ENCODE measurements around the gene THADA. TPM values are rescaled to one million over a fixed set of nuclear protein-coding genes. Genes with fewer than 3 reads are reported as not detected.

THADA gene
- total RNA-seq, 2 experiments from 2014 or later: 32.0 to 32.1 TPM

DNA sequence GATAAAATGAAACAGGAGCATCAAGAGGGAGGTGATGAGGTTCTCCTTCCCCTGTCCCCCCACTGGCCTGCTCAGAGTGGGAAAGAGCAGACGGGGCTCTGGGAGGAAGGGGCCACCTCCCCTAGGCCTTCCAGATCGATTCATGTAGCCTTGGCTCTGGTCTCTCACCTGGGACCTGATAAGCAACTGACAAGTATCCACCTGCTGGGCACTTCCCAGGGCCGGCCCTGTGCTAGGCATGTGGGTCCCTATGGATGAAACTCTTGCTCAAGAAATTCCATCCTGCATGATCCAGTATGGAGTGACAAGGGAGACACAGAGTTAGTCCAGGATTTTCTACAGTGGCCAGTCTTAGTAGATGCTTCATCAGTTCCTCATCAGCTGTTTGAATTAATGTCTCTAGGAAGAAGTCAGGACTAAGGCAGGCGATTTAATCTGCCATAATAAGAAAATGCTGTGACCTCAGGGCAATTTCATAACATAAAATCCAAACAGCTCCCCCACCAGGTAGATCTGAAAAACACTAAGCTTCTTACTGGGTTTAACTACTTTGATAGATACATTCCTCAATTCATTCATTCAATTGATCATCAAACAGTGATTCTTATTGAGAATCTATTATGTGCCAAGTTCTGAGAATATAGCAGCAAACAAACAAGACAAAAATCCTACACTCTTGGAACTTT, 324.8 kb downstream of the THADA start:
- Mint-ChIP-seq H3K36me3 (peaks cover 3% of the 10 kb centered on the region), H3K27ac (no peak overlapping the region), H3K27me3 (no peaks in the 10 kb centered on the region), H3K4me3 (no peak overlapping the region), H3K4me1 (peaks cover 19% of the 10 kb centered on the region), H3K9me3 (ENCODE audit: low read depth) (no peaks in the 10 kb centered on the region)
- ATAC-seq (no peak), DNase-seq (no peak)
- CTCF ChIA-PET: interaction anchor here (0.7 to 1.3 kb wide), 4 partner anchors 28 to 327 kb away, joined by 3 to 7 read pairs (median 4); no protein-coding TSS in a partner anchor

DNA sequence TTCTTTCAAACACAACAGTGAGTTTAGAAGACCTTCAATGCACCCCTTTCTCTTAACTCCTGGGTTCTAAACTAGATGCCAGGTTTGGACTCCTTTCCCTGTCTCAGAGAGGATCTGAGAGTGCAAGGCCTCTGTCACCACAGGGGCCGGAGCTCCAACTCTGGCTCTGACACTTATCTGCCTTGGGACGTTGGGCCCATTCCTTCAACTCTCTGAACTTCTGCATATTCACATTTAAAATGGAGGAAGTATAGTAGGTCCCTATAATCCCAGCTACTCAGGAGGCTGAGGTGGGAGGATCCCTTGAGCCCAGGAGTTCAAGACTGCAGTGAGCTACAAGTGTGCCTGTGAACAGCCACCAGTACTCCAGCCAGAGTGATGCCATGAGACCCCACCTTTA, 325.4 kb downstream of the THADA start:
- ATAC-seq (no peak), DNase-seq (no peak)
- H3K27ac Mint-ChIP-seq: peak overlapping the region; percentile 46
- no peaks in the 10 kb centered on the region for H3K27me3 Mint-ChIP-seq
- no peaks in the 10 kb centered on the region for H3K9me3 Mint-ChIP-seq (ENCODE audit: low read depth)
- H3K4me1 Mint-ChIP-seq: peaks cover 19% of the 10 kb centered on the region
- H3K4me3 Mint-ChIP-seq: no peak overlapping the region
- CTCF ChIA-PET: interaction anchor here (0.6 to 1.0 kb wide), 2 partner anchors 28 to 548 kb away, joined by 3 read pairs; no protein-coding TSS in a partner anchor
- H3K36me3 Mint-ChIP-seq: peaks cover 3% of the 10 kb centered on the region

GRCh38 chr2:43269706-43270105, 326.1 kb downstream of the THADA start:
- Mint-ChIP-seq H3K36me3 (peaks cover 3% of the 10 kb centered on the region), H3K27me3 (no peaks in the 10 kb centered on the region), H3K9me3 (ENCODE audit: low read depth) (no peaks in the 10 kb centered on the region), H3K4me3 (no peak overlapping the region), H3K4me1 (peaks cover 19% of the 10 kb centered on the region), H3K27ac (no peak overlapping the region)
- DNase-seq (no peak), ATAC-seq (no peak)
- CTCF ChIA-PET: no interaction called here

DNA sequence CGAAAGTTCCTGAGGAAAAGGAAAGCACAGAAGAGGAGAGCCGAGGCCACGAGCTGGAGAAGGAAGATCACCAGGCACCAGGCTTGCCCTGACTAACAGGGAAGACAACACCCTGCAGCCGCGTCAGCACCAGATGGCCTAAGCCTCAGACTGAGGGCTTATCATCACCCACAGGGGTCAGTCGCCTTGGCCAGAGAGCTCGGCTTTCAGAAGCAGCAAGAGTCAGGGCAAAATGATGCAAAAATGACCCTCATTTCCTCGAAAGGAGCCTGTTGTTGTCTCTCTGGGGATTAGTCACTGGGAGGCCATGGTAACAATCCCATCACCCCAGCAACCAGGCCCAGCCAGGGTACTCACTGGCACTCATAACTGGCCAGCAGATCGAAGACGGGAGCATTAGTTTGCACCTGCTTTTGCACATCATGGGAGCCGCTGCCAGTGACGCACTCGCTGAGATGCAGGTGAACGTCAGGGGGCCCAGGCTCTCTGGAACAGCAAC, 326.7 kb downstream of the THADA start:
- H3K4me3 Mint-ChIP-seq: no peak overlapping the region
- peaks cover 19% of the 10 kb centered on the region for H3K4me1 Mint-ChIP-seq
- ATAC-seq: no peak
- no peaks in the 10 kb centered on the region for H3K27me3 Mint-ChIP-seq
- DNase-seq: no peak
- CTCF ChIA-PET: no interaction called here
- peaks cover 3% of the 10 kb centered on the region for H3K36me3 Mint-ChIP-seq
- no peak overlapping the region for H3K27ac Mint-ChIP-seq
- H3K9me3 Mint-ChIP-seq (ENCODE audit: low read depth): no peaks in the 10 kb centered on the region

GRCh38 chr2:43268066-43268953, 327.5 kb downstream of the THADA start:
- Mint-ChIP-seq H3K4me3 (no peak overlapping the region), H3K9me3 (ENCODE audit: low read depth) (no peaks in the 10 kb centered on the region), H3K4me1 (peaks cover 12% of the 10 kb centered on the region), H3K27me3 (no peaks in the 10 kb centered on the region), H3K36me3 (peaks cover 3% of the 10 kb centered on the region), H3K27ac (no peak overlapping the region)
- DNase-seq (no peak), ATAC-seq (no peak)
- CTCF ChIA-PET: no interaction called here

GRCh38 chr2:43267381-43267780, 328.5 kb downstream of the THADA start:
- Mint-ChIP-seq H3K4me1 (peaks cover 11% of the 10 kb centered on the region), H3K27me3 (no peaks in the 10 kb centered on the region), H3K9me3 (ENCODE audit: low read depth) (no peaks in the 10 kb centered on the region), H3K36me3 (peaks cover 3% of the 10 kb centered on the region), H3K4me3 (no peak overlapping the region), H3K27ac (no peak overlapping the region)
- DNase-seq (no peak), ATAC-seq (no peak)
- CTCF ChIA-PET: no interaction called here

DNA sequence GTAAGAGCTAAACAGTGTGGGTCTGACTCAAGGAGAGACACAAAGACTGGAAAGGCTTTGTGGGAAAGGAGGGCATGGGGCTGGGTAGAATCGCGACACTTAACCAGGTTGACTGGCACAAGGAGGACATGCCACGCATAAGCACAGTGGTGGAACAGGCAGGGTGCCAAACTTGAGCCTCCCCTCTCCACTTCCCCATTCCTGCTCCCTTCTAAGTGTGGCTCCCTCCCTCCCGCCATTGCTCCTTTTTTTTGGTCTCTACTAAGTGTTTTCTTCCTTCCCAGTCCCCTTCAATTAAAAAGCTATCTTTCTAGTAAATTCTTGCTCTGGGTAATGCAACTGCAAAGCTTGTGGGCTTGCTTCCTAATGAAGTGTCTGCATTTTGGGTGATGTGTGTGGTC, 329.1 kb downstream of the THADA start:
- H3K9me3 Mint-ChIP-seq (ENCODE audit: low read depth): no peaks in the 10 kb centered on the region
- no peak overlapping the region for H3K27ac Mint-ChIP-seq
- DNase-seq: no peak
- CTCF ChIA-PET: no interaction called here
- peaks cover 11% of the 10 kb centered on the region for H3K4me1 Mint-ChIP-seq
- H3K27me3 Mint-ChIP-seq: no peaks in the 10 kb centered on the region
- no peaks in the 10 kb centered on the region for H3K36me3 Mint-ChIP-seq
- no peak overlapping the region for H3K4me3 Mint-ChIP-seq
- ATAC-seq: no peak

- H3K4me3 Mint-ChIP-seq: no peak overlapping the region
- H3K9me3 Mint-ChIP-seq (ENCODE audit: low read depth): no peaks in the 10 kb centered on the region
- ATAC-seq (no peak), DNase-seq (no peak)
- H3K27me3 Mint-ChIP-seq: no peaks in the 10 kb centered on the region
- CTCF ChIA-PET: no interaction called here
- H3K27ac Mint-ChIP-seq: no peak overlapping the region
- peaks cover 9% of the 10 kb centered on the region for H3K4me1 Mint-ChIP-seq
- H3K36me3 Mint-ChIP-seq: no peaks in the 10 kb centered on the region
These were observed 330.4 kb downstream of the THADA start for GRCh38 chr2:43265421-43265820.

GRCh38 chr2:43265001-43265400, 330.8 kb downstream of the THADA start:
- Mint-ChIP-seq H3K27me3 (no peaks in the 10 kb centered on the region), H3K4me1 (peaks cover 5% of the 10 kb centered on the region), H3K4me3 (no peak overlapping the region), H3K27ac (no peak overlapping the region), H3K36me3 (no peaks in the 10 kb centered on the region), H3K9me3 (ENCODE audit: low read depth) (no peaks in the 10 kb centered on the region)
- no peak for ATAC-seq
- CTCF ChIA-PET: no interaction called here
- DNase-seq: no peak

DNA sequence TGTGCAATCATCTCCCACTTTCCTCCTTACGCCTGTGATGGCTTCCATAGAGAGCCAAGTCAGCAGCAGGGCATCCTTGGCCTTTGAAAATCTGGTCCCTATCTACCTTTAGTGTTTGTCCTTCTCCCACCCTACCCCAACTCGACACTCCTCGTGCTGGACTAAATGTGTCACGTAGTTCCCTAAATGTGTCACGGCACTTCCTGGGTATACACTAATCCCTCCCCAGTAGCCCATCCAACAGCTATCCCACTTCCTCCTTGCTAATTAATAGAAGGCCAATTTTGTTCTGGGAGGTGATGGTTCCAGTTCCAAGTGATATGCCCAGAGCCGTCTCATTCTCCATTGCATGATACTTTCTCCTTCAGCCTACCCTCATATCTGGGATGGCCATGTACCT, 332.9 kb downstream of the THADA start:
- Mint-ChIP-seq H3K36me3 (no peaks in the 10 kb centered on the region), H3K4me1 (no peaks in the 10 kb centered on the region), H3K27me3 (no peaks in the 10 kb centered on the region), H3K4me3 (no peak overlapping the region), H3K9me3 (ENCODE audit: low read depth) (no peaks in the 10 kb centered on the region), H3K27ac (no peak overlapping the region)
- ATAC-seq (no peak), DNase-seq (no peak)
- CTCF ChIA-PET: no interaction called here

DNA sequence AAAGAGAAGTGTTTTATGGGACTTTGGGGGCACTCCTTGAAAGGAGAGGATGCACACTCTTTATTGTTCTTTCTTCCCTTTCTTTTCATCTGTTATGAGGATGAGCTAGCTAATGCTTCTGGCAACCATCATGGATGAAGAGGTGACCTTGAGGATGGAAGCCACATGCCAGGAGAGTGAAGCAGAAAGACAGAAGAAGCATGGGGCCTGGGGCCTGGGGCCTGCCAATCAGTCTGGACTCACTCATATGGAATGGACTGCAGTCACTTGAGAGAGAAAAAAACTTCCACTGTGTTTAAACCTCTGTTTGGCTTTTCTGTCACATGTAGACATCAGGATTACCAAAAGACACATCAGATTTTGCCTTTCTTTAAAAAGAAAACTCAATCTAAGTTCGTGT, 333.6 kb downstream of the THADA start:
- Mint-ChIP-seq H3K27me3 (no peaks in the 10 kb centered on the region), H3K36me3 (no peaks in the 10 kb centered on the region), H3K4me1 (no peaks in the 10 kb centered on the region), H3K4me3 (no peak overlapping the region), H3K9me3 (ENCODE audit: low read depth) (no peaks in the 10 kb centered on the region), H3K27ac (no peak overlapping the region)
- DNase-seq (no peak), ATAC-seq (no peak)
- CTCF ChIA-PET: no interaction called here

DNA sequence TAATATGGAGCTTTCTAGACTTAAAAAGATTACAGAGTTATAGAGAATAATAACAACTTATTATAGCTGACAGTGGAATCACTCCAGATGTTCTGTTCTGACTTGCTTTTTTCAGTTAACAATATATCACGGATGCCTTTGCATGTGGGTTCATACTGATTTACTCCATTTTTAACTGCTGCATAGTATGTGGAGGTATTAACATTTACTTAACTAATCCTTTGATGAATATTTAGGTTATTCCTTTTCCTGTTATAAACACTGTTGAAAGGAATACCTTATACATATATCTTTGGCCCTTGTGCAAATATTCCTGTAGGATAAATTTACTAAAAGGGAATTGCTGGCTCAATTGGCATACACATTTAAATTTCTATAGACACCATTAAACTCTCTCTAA, 336.3 kb downstream of the THADA start:
- H3K36me3 Mint-ChIP-seq: no peaks in the 10 kb centered on the region
- no peak overlapping the region for H3K4me3 Mint-ChIP-seq
- no peaks in the 10 kb centered on the region for H3K27me3 Mint-ChIP-seq
- ATAC-seq (no peak), DNase-seq (no peak)
- CTCF ChIA-PET: no interaction called here
- no peak overlapping the region for H3K27ac Mint-ChIP-seq
- H3K9me3 Mint-ChIP-seq (ENCODE audit: low read depth): no peaks in the 10 kb centered on the region
- no peaks in the 10 kb centered on the region for H3K4me1 Mint-ChIP-seq

- Mint-ChIP-seq H3K36me3 (no peaks in the 10 kb centered on the region), H3K27me3 (no peaks in the 10 kb centered on the region), H3K27ac (no peak overlapping the region), H3K4me3 (no peak overlapping the region), H3K9me3 (ENCODE audit: low read depth) (no peaks in the 10 kb centered on the region), H3K4me1 (no peaks in the 10 kb centered on the region)
- CTCF ChIA-PET: no interaction called here
- ATAC-seq (no peak), DNase-seq (no peak)
These were observed 337.2 kb downstream of the THADA start for GRCh38 chr2:43258547-43259156.

All from activated CD8-positive, alpha-beta memory T cell treated with anti-CD3 and anti-CD28 coated beads, Interleukin-2, amount 10 ng/mL, durations not matched to agents 7 days and 5 days (primary cell).